Esophagus muscularis mucosa (tissue), 3 donors: Measurements from ENCODE around the gene FAM149A.

Experiments
- CTCF ChIP-seq, 3 experiments: fragments of 200-600 bp in 2 of 3; fragments of 450-650 bp in 1 of 3; sonication (generic) in 2 of 3; IDR thresholded peaks; one replicate each; pipeline ENCODE4 v1.5.1; 2017 to 2019; ENCODE audit warnings: antibody characterized with exemption in 3 of 3, mild to moderate bottlenecking in 2 of 3, moderate library complexity in 1 of 3
- POLR2A ChIP-seq: fragments of 450-650 bp; IDR thresholded peaks from one replicate; pipeline ENCODE4 v1.6.1; 2017; ENCODE audit warnings: antibody characterized with exemption, moderate library complexity, mild to moderate bottlenecking, low read depth

- no peak for TF ChIP-seq CTCF (IDR thresholded peaks at IDR 0.05)
- TF ChIP-seq POLR2A, result no peak
Measured at GRCh38 chr4:186221624-186222023, 117.1 kb downstream of the FAM149A start.
